ENCODE measurements around the gene TLR8. TPM values are rescaled to one million over a fixed set of nuclear protein-coding genes. Genes with fewer than 3 reads are reported as not detected.

The TLR8 gene
- total and polyA plus RNA-seq, 10 of the 15 experiments (the other 5 are each of a cell fraction or from before 2014, with no cell fraction given), result 0.04 TPM; not detected in 9

DNA sequence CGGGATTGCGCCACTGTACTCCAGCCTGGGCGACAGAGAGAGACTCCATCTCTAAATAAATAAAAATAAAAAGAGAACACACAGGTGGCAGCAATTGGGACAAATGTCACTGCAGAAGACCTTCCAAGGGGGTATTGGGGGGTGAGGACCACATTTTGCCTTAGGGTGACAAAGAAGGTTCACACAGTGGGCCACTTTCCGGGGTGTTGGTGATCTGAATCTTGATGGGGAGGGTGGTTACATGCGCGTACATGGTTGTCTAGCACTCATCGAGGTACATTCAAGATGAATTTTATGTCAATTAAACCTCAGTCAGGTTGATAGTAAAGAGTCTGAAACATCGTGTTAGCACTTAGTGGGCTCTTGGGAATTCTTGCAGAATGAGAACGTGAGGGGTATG, 48.0 kb downstream of the TLR8 start (continued):
- TF ChIP-seq, protein P1, sequence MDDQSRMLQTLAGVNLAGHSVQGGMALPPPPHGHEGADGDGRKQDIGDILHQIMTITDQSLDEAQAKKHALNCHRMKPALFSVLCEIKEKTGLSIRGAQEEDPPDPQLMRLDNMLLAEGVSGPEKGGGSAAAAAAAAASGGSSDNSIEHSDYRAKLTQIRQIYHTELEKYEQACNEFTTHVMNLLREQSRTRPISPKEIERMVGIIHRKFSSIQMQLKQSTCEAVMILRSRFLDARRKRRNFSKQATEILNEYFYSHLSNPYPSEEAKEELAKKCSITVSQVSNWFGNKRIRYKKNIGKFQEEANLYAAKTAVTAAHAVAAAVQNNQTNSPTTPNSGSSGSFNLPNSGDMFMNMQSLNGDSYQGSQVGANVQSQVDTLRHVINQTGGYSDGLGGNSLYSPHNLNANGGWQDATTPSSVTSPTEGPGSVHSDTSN (IDR thresholded peaks at IDR 0.05; ENCODE audit: insufficient replicate concordance, low read depth, low read length), result no peak
- TF ChIP-seq ZNF217 (IDR thresholded peaks at IDR 0.05) (no peak), RFX5 (IDR thresholded peaks at IDR 0.05; ENCODE audit: low read depth, low read length) (no peak), ELK1 (IDR thresholded peaks at IDR 0.05; ENCODE audit: low read depth, low read length) (no peak), SREBF2 (IDR thresholded peaks at IDR 0.05; ENCODE audit: low read length) (no peak), ETV6 (conservative IDR thresholded peaks at IDR 0.05 in 1 of 2, IDR thresholded peaks at IDR 0.05 in 1 of 2; ENCODE audit: borderline replicate concordance in 1 of 2, low read depth in 1 of 2) (no peak), FOXM1 (IDR thresholded peaks at IDR 0.05; ENCODE audit: low read depth, low read length) (no peak), MEF2A (IDR thresholded peaks at IDR 0.05; ENCODE audit: insufficient read depth, low read depth, low read length) (no peak), POU2F2 (IDR thresholded peaks at IDR 0.05; ENCODE audit: borderline replicate concordance, low read depth, low read length) (no peak), MTA3 (IDR thresholded peaks at IDR 0.05; ENCODE audit: borderline replicate concordance, low read length) (no peak), MTA2 (IDR thresholded peaks at IDR 0.05; ENCODE audit: low read depth) (no peak), SIN3A (IDR thresholded peaks at IDR 0.05; ENCODE audit: low read depth, low read length) (no peak)
- TF ChIP-seq, protein P2, sequence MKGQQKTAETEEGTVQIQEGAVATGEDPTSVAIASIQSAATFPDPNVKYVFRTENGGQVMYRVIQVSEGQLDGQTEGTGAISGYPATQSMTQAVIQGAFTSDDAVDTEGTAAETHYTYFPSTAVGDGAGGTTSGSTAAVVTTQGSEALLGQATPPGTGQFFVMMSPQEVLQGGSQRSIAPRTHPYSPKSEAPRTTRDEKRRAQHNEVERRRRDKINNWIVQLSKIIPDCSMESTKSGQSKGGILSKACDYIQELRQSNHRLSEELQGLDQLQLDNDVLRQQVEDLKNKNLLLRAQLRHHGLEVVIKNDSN (IDR thresholded peaks at IDR 0.05; ENCODE audit: borderline replicate concordance, extremely low read length, insufficient read depth, low read depth, low read length), result no peak
